Hematopoietic multipotent progenitor cell treated with erythropoietin and hydrocortisone succinate and interleukin-3 and kit ligand, for 15 days (in vitro differentiated cells): Measurements from ENCODE around the gene HSPA6.
"Not testable (repeated sequence)": the region's sequence is repeated elsewhere in the genome, so short reads cannot be mapped to it uniquely, and the experiment has no call there.

ENCODE experiments used
- DNase-seq: peaks from one replicate; pipeline ENCODE4 v3.0.0-alpha.2; 2015; ENCODE audit warnings: low spot score

HSPA6 gene

GRCh38 chr1:161532644-161533567, 8.6 kb downstream of the HSPA6 start:
- DNase-seq, result peak; percentile 1

- DNase-seq, result not testable (repeated sequence)
These were observed 12.8 kb downstream of the HSPA6 start for GRCh38 chr1:161537068-161537669.

- DNase-seq, result not testable (repeated sequence)
These were observed 14.7 kb downstream of the HSPA6 start for GRCh38 chr1:161538925-161539479.

GRCh38 chr1:161539731-161540569, 15.6 kb downstream of the HSPA6 start:
- peak; percentile 91 for DNase-seq

- peak; percentile 64 for DNase-seq
These were observed 16.2 kb downstream of the HSPA6 start for GRCh38 chr1:161540570-161540960.

- peak; percentile 88 for DNase-seq
These were observed 17.8 kb downstream of the HSPA6 start for GRCh38 chr1:161542091-161542559.

GRCh38 chr1:161543125-161543524, 18.8 kb downstream of the HSPA6 start:
- peak; percentile 50 for DNase-seq

- DNase-seq, result peak; percentile 43
These were observed 20.8 kb downstream of the HSPA6 start for GRCh38 chr1:161545005-161545731.

- not testable (repeated sequence) for DNase-seq
These were observed 23.8 kb downstream of the HSPA6 start for GRCh38 chr1:161547995-161548741.

GRCh38 chr1:161548749-161549406, 24.5 kb downstream of the HSPA6 start:
- DNase-seq, result not testable (repeated sequence)

- DNase-seq, result no peak
These were observed 25.3 kb downstream of the HSPA6 start, which contains the start of gene FCGR3A for GRCh38 chr1:161549652-161550051. Gene FCGR3A (minus strand): TSS chr1:161549818. CDS start chr1:161549736, 82 bp downstream.

- DNase-seq, result not testable (repeated sequence)
These were observed 26.6 kb downstream of the HSPA6 start for GRCh38 chr1:161550942-161551341.

GRCh38 chr1:161553631-161554030, 29.3 kb downstream of the HSPA6 start:
- not testable (repeated sequence) for DNase-seq

- DNase-seq, result not testable (repeated sequence)
These were observed 30.0 kb downstream of the HSPA6 start for GRCh38 chr1:161554340-161554739.

GRCh38 chr1:161554815-161555417, 30.6 kb downstream of the HSPA6 start:
- DNase-seq, result not testable (repeated sequence)

- peak; percentile 51 for DNase-seq
These were observed 31.8 kb downstream of the HSPA6 start for GRCh38 chr1:161556143-161556542.

- not testable (repeated sequence) for DNase-seq
These were observed 32.6 kb downstream of the HSPA6 start for GRCh38 chr1:161556990-161557389.

GRCh38 chr1:161557506-161558450, 33.4 kb downstream of the HSPA6 start:
- peak; percentile 90 for DNase-seq
